ENCODE data around the gene PAPOLG.
"Not testable (repeated sequence)": the region's sequence is repeated elsewhere in the genome, so short reads cannot be mapped to it uniquely, and the experiment has no call there.

The PAPOLG gene

DNA sequence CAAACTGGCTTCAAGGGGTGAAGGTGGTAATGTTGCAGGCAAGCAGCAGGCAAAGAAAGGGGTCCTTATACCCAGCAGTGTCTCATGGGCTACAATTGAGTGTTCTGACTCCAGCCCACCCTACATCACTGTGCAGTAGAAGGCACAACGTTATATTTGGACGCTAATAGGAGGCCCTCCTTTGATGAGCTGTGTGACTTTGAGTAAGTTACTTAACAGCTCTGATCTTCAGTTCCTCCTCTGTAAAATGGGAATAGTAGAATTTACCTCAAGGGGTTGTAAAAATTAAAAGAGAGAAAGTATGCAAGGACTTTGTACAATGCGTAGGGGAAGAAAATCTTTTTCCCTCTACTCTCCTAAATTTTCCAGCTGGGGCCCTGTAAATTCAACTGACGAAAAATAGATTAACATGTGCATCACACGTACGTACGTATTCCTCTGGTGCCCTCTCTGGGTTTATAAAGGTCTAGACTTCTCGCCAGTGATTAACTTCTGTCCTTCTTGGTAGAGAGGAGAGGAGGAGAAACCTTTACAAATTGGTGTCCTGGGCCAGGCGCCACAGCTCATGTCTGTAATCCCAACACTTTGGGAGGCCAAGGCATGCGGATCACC lies 67.7 kb downstream of the PAPOLG start:
- no peak for DNase-seq

DNA sequence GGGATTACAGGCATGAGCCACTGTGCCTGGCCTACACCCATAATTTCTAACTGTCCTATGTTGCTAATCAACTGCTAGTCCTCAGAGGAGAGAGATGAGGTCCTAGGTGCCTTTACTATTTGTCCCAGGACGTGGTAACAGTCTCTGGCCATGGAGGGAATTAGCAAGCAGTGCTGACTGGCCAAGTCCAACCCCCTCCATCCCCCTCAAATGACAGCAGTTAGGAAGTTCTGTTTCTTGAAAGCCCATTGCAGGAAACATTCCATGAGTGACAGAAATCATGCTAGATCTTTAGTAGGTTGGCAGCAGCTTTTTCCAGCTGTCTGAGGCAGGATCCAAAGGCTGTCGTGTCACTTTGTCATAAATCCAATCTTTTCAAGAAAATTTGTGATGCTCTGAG lies 69.6 kb downstream of the PAPOLG start:
- DNase-seq: no peak

DNA sequence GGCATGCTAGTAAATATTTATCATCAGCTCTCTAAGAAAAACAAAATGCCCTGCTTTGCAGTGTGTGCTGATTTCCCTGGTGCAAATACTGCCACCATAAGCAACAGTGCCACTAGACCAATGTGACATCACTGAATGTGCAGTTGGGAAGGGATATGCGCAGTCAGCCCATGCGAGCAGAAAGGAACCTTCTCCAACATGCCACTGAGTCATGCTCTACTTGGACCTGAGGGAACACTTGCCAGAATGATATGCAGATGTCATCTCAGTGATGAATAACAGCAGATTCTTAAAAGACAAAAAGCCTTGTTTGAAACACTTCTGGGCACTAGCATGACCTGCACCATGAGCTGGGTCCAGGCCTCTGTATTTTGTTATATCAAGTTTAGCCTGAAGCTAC lies 70.0 kb downstream of the PAPOLG start:
- DNase-seq: no peak

- DNase-seq: not testable (repeated sequence)
Measured at GRCh38 chr2:60826860-60827259, 70.8 kb downstream of the PAPOLG start.

DNA sequence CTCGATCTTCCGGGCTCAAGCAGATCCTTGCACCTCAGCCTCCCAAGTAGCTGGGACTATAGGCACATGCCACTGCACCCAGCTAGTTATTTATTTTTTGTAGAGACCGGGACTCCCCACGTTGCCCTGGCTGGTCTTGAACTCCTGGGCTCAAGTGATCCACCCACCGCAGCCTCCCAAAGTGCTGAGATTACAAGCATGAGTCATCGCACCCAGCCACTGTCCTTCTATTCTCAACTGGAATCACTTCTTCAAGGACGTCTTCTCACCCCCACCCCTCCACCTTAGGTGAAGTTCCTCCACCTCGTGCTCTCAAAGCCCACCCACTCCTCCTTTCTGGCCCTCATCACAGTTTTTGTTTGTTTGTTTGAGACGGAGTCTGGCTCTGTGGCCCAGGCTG lies 71.3 kb downstream of the PAPOLG start:
- no peak for DNase-seq

GRCh38 chr2:60830991-60831390 lies 74.9 kb downstream of the PAPOLG start:
- no peak for DNase-seq

GRCh38 chr2:60831921-60832320 lies 75.9 kb downstream of the PAPOLG start:
- no peak for DNase-seq

DNA sequence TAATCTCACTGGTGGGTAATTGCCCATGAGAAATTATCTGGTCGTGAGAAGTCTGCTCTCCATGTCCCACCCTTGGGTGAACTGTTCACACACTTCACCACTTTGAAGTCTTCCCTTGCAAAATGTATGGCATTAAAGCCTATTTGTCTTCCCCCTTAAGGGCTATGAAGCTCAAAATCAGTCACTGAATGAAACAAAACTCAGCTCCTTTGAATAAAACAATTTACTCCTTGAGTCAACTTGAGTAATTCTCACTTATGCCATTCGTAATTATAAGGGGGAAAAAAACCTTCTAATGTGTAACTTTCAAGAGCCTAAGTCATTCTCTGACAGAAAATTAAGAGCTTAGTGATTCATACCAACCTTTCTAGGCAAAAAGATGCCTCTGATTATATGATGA lies 76.6 kb downstream of the PAPOLG start:
- DNase-seq: no peak

GRCh38 chr2:60834270-60834717 lies 78.2 kb downstream of the PAPOLG start:
- no peak for DNase-seq

- DNase-seq: no peak
Measured at GRCh38 chr2:60836491-60836890, 80.4 kb downstream of the PAPOLG start.

DNA sequence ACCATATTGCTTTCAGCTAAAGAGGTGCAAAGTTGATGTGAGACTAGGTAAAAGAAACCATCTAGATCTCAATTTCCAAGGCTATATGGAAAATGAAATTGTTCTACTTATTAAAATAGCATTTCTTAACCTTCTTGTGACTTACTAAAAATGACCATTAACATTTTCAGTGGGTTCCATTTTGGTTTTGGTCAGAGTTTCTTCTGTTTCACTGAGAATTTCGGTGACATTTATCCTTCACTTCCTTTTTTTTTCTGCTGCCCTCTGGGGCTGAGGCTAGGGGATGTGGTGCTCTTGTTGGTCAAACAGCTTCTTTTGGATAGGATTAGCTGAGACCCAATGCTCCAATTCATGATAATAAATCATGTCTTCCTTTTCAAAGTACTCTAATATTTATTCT lies 81.1 kb downstream of the PAPOLG start:
- no peak for DNase-seq

- DNase-seq: no peak
Measured at GRCh38 chr2:60838481-60838880, 82.4 kb downstream of the PAPOLG start.

- DNase-seq: no peak
Measured at GRCh38 chr2:60839126-60839813, 83.2 kb downstream of the PAPOLG start.

- DNase-seq: no peak
Measured at GRCh38 chr2:60840880-60841279, 84.8 kb downstream of the PAPOLG start.

GRCh38 chr2:60843006-60843405 lies 86.9 kb downstream of the PAPOLG start:
- no peak for DNase-seq

- DNase-seq: no peak
Measured at GRCh38 chr2:60844105-60844504, 88.0 kb downstream of the PAPOLG start.

DNA sequence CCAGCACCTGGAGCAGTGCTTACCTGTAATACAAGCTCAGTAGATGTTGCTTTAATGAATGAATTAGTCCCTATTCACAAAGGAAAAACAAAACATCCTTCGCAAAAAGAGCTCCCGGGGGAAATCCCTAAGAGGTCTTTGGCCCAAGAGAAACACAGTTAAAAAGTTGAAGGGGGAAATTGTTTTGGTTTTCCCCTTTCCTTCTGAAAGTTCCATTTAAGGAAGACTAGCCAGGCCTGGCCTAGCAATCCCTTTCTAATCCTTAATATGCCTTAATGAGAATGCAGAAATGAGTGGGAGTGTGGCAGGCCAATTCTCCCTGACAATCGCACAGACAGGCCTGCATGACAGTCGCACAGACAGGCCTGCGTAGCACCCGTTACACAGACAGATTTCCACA lies 91.8 kb downstream of the PAPOLG start:
- DNase-seq: no peak
